Ectodermal cell (in vitro differentiated cells): ENCODE results near the gene BLOC1S6.

Experiments used
- H3K27ac ChIP-seq: 2 replicates; pipeline ENCODE4 v1.7.0; 2013; ENCODE audit warnings: mild to moderate bottlenecking, low read depth, low read length; ENCODE audit not compliant: insufficient read depth, poor library complexity, severe bottlenecking
- H3K27me3 ChIP-seq: 2 replicates; pipeline ENCODE4 v1.7.0; 2013; ENCODE audit warnings: mild to moderate bottlenecking, low read length; ENCODE audit not compliant: insufficient read depth, control insufficient read depth, poor library complexity, severe bottlenecking
- H3K36me3 ChIP-seq: one replicate; pipeline ENCODE4 v1.7.0; 2013; ENCODE audit warnings: low read length; ENCODE audit not compliant: control insufficient read depth, insufficient read depth
- H3K4me1 ChIP-seq: one replicate; pipeline ENCODE4 v1.7.0; 2013; ENCODE audit warnings: low read length; ENCODE audit not compliant: control insufficient read depth, insufficient read depth
- H3K4me3 ChIP-seq: 2 replicates; pipeline ENCODE4 v1.7.0; 2013; ENCODE audit warnings: low read depth, low read length, control low read depth; ENCODE audit not compliant: insufficient read depth
- H3K9me3 ChIP-seq: 2 replicates; pipeline ENCODE4 v1.7.0; 2013; ENCODE audit warnings: mild to moderate bottlenecking, low read length, moderate library complexity; ENCODE audit not compliant: control insufficient read depth
- WGBS, 2 experiments: methylation state at CpG; one replicate each; pipeline ENCODE4 v1.1.7; 2013; ENCODE audit warnings: missing lambda C conversion rate in 2 of 2; 5-methylcytosine and 5-hydroxymethylcytosine counted together

The BLOC1S6 gene

GRCh38 chr15:45551676-45552075, 35.5 kb upstream of the BLOC1S6 start:
- Histone ChIP-seq H3K36me3 (no peaks in the 10 kb centered on the region), H3K4me3 (no peak overlapping the region), H3K27ac (no peak overlapping the region), H3K9me3 (no peaks in the 10 kb centered on the region), H3K4me1 (no peaks in the 10 kb centered on the region), H3K27me3 (no peaks in the 10 kb centered on the region)
- 89 to 95% methylated on average over 3 of the region's 3 CpGs for WGBS, 2 experiments

GRCh38 chr15:45555934-45556608, 31.1 kb upstream of the BLOC1S6 start:
- no peak overlapping the region for H3K27ac ChIP-seq
- no peaks in the 10 kb centered on the region for H3K4me1 ChIP-seq
- WGBS, 2 experiments, result 64 to 67% methylated on average over 3 of the region's 3 CpGs
- H3K27me3 ChIP-seq, result no peaks in the 10 kb centered on the region
- no peaks in the 10 kb centered on the region for H3K36me3 ChIP-seq
- no peak overlapping the region for H3K4me3 ChIP-seq
- no peaks in the 10 kb centered on the region for H3K9me3 ChIP-seq

GRCh38 chr15:45572617-45573016, 14.6 kb upstream of the BLOC1S6 start:
- H3K27ac ChIP-seq, result no peak overlapping the region
- H3K36me3 ChIP-seq, result no peaks in the 10 kb centered on the region
- 87% methylated on average over 3 of the region's 3 CpGs; no CpG with 5 or more reads in 1 of the 2 experiments for WGBS, 2 experiments
- no peaks in the 10 kb centered on the region for H3K4me1 ChIP-seq
- no peak overlapping the region for H3K4me3 ChIP-seq
- peaks cover 3% of the 10 kb centered on the region for H3K27me3 ChIP-seq
- no peaks in the 10 kb centered on the region for H3K9me3 ChIP-seq

- 73 to 74% methylated on average over 7 of the region's 7 CpGs for WGBS, 2 experiments
- H3K9me3 ChIP-seq, result no peaks in the 10 kb centered on the region
These were observed 13.1 kb upstream of the BLOC1S6 start for GRCh38 chr15:45573961-45574629.

GRCh38 chr15:45581919-45582318, 5.3 kb upstream of the BLOC1S6 start:
- no peak overlapping the region for H3K4me3 ChIP-seq
- WGBS, 2 experiments, result 91 to 94% methylated on average over 2 of the region's 2 CpGs
- no peaks in the 10 kb centered on the region for H3K27me3 ChIP-seq
- no peaks in the 10 kb centered on the region for H3K4me1 ChIP-seq
- no peak overlapping the region for H3K27ac ChIP-seq
- no peaks in the 10 kb centered on the region for H3K36me3 ChIP-seq
- H3K9me3 ChIP-seq, result no peaks in the 10 kb centered on the region

More at GRCh38 chr15:45573961-45574629, 13.1 kb upstream of the BLOC1S6 start:
- Histone ChIP-seq H3K4me1 (no peaks in the 10 kb centered on the region), H3K27me3 (peaks cover 3% of the 10 kb centered on the region), H3K4me3 (no peak overlapping the region), H3K36me3 (no peaks in the 10 kb centered on the region), H3K27ac (no peak overlapping the region)

- no peaks in the 10 kb centered on the region for H3K27me3 ChIP-seq
- H3K4me1 ChIP-seq, result peaks cover 7% of the 10 kb centered on the region
- no peaks in the 10 kb centered on the region for H3K9me3 ChIP-seq
- no peaks in the 10 kb centered on the region for H3K36me3 ChIP-seq
- no peak overlapping the region for H3K4me3 ChIP-seq
- 94% methylated on average over 10 of the region's 11 CpGs for WGBS, 2 experiments
- H3K27ac ChIP-seq, result no peak overlapping the region
These were observed 3.2 kb upstream of the BLOC1S6 start for GRCh38 chr15:45583731-45584639.

GRCh38 chr15:45585069-45585791, 1.9 kb upstream of the BLOC1S6 start:
- Histone ChIP-seq H3K4me1 (peaks cover 7% of the 10 kb centered on the region), H3K4me3 (no peak overlapping the region), H3K27ac (no peak overlapping the region), H3K27me3 (no peaks in the 10 kb centered on the region), H3K9me3 (no peaks in the 10 kb centered on the region), H3K36me3 (no peaks in the 10 kb centered on the region)
- WGBS, 2 experiments, result 80 to 86% methylated on average over 5 of the region's 7 CpGs

GRCh38 chr15:45586125-45586524, 1.1 kb upstream of the BLOC1S6 start:
- Histone ChIP-seq H3K4me1 (peaks cover 7% of the 10 kb centered on the region), H3K27ac (peak overlapping the region; percentile 99)

GRCh38 chr15:45586601-45587094, 531 bp upstream of the BLOC1S6 start:
- 5% methylated on average over 14 of the region's 14 CpGs for WGBS, 2 experiments
- peaks cover 7% of the 10 kb centered on the region for H3K4me1 ChIP-seq

More at GRCh38 chr15:45586125-45586524, 1.1 kb upstream of the BLOC1S6 start:
- H3K4me3 ChIP-seq, result peak overlapping the region; percentile 99
- no peaks in the 10 kb centered on the region for H3K27me3 ChIP-seq
- H3K9me3 ChIP-seq, result no peaks in the 10 kb centered on the region
- 86 to 93% methylated on average over 3 of the region's 3 CpGs for WGBS, 2 experiments
- no peaks in the 10 kb centered on the region for H3K36me3 ChIP-seq

More at GRCh38 chr15:45586601-45587094, 531 bp upstream of the BLOC1S6 start:
- H3K4me3 ChIP-seq, result peak overlapping the region; percentile 99
- H3K27me3 ChIP-seq, result no peaks in the 10 kb centered on the region
- no peaks in the 10 kb centered on the region for H3K36me3 ChIP-seq
- H3K9me3 ChIP-seq, result no peaks in the 10 kb centered on the region
- peak overlapping the region; percentile 99 for H3K27ac ChIP-seq
